Activated gamma-delta T cell (primary cell): ENCODE measurements around the gene ZNF878.

ENCODE experiments used
- DNase-seq: peaks from one replicate; lab custom pipeline; 2025; lab: John Stamatoyannopoulos, UW

The ZNF878 gene

GRCh38 chr19:12034620-12035019 is 18.1 kb downstream of the ZNF878 start:
- DNase-seq: no peak

GRCh38 chr19:12034198-12034597 is 18.6 kb downstream of the ZNF878 start:
- DNase-seq: no peak

GRCh38 chr19:12015753-12016116 is 37.0 kb downstream of the ZNF878 start:
- no peak for DNase-seq

GRCh38 chr19:12015015-12015752 is 37.6 kb downstream of the ZNF878 start:
- no peak for DNase-seq

- no peak for DNase-seq
These were observed 52.4 kb downstream of the ZNF878 start for GRCh38 chr19:12000152-12000981.

GRCh38 chr19:11995174-11995573 is 57.6 kb downstream of the ZNF878 start:
- DNase-seq: no peak
